Putamen (tissue), 1 donor: ENCODE results near the gene CREB3L4.
"Not testable (repeated sequence)": the region's sequence is repeated elsewhere in the genome, so short reads cannot be mapped to it uniquely, and the experiment has no call there.

Experiments
- DNase-seq: peaks from one replicate; pipeline ENCODE4 v3.0.0-alpha.2; 2016; ENCODE audit warnings: low spot score

CREB3L4 gene

GRCh38 chr1:153958111-153958960 is 9.4 kb upstream of the CREB3L4 start, which contains the start of gene CRTC2:
CRTC2 (minus strand) TSS chr1:153958612; CDS start chr1:153958497, 115 bp downstream.
- peak; percentile 98 for DNase-seq

GRCh38 chr1:153958961-153959260 is 8.8 kb upstream of the CREB3L4 start:
- no peak for DNase-seq

GRCh38 chr1:153959454-153959853 is 8.2 kb upstream of the CREB3L4 start:
- no peak for DNase-seq

DNA sequence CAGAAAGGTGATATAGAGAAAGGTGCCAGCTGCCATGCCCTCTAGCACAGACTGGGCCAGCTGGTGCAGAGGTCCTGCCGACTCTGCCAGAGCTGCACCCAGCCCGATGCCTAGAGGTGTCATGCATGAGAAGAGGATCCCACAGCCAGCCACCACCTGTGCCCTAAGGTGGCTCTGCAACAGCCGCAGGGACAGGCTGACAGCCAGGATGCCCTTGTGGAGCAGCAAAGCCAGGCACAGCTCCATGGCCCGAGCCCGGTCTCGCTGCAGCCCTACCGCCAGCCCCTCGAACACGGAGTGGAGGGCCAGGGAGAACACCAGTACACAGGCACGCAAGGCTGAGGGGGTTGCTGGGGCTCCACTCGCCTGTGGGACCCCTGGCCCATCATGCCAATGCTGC is 7.5 kb upstream of the CREB3L4 start:
- no peak for DNase-seq

DNA sequence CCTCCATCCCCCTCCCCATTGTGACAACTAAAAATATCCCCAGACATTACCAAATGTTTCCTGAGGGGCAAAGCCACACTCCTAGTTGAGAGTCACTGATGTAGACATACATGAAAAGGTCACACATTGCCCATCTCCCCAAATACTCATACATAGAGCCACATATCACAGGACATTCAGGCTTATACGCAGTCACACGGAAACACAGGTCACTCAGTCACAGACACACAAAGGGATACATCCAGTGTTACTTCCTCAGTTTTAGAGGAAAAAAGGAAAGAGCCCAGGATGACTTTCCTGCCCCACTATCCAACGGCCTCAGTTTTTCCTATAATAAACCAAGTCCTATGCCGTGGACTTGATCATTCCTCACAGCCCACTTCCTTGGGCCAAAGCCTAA is 6.3 kb upstream of the CREB3L4 start:
- DNase-seq: no peak

GRCh38 chr1:153962088-153963029 is 5.3 kb upstream of the CREB3L4 start:
- DNase-seq: no peak

DNA sequence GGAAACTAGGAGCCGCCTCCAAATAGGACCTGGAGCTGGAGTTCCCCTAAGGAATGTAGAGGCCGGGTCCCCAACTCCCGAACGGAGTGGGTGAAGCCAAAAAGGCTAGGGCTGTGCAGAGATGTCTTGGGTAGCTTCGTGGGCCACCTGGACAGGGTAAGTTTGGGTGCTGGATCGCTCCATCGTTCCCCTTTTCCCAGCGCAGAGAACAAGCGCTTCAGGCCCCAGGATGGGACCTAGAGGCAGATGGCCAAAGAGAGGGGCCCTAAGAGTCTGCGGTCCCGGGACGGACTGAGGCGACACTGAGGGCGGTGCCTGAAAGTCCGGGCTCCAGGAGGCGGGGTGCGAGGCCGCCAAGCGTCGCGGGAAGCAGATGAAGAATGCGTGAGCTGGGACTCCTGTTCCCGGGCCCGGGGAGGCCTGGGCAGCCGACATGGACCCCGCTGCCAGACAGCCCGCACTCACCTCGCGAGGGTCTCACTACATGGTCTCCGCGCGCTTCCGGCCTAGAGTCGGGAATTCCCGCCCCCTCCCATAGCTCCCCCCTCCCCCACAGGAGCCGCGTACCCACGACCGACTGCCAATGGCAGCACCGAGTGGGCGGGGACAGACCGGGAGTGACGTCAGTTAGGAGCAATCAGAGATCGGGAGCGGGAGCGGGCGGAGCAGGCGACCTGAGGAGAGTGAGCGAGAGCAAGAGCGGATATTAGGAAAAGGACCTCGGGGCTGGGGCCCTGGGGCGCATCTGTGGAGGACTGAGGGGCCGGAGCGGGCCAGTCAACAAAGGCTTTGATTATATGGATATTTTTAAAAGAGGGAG is 4.5 kb upstream of the CREB3L4 start, which contains the start of gene SLC39A1:
SLC39A1 (minus strand) TSS at position 508 of the 820 bp plus-strand sequence. CDS start 822 bp downstream, outside the sequence.
- peak; percentile 98 for DNase-seq

GRCh38 chr1:153963850-153964331 is 3.8 kb upstream of the CREB3L4 start:
- no peak for DNase-seq

DNA sequence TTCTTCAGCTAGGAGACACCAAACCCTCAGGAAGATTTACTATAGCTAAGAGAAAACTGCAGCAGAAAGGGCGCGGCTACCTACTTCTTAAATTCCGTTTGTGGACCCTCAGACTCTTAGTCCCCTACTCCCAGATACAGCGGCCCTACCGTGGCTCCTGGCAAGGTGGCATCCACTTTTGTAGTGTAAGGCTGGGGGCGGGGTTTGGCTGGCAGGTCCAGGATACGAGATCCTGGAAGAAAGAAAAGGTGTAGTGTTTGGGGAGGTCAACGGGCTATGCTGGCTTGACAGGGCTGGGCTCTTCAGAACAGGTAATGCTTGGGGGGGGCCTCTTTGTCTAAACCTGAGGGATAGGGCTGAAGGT is 280 bp downstream of the CREB3L4 start:
- DNase-seq: no peak

GRCh38 chr1:153968408-153968807 is 706 bp downstream of the CREB3L4 start:
- no peak for DNase-seq

GRCh38 chr1:153968972-153969371 is 1.3 kb downstream of the CREB3L4 start:
- no peak for DNase-seq

- DNase-seq: no peak
These were observed 2.6 kb downstream of the CREB3L4 start for GRCh38 chr1:153970346-153970745.

GRCh38 chr1:153973071-153973470 is 5.4 kb downstream of the CREB3L4 start:
- no peak for DNase-seq

GRCh38 chr1:153973525-153973924 is 5.8 kb downstream of the CREB3L4 start:
- DNase-seq: no peak

GRCh38 chr1:153976819-153977249 is 9.1 kb downstream of the CREB3L4 start:
- no peak for DNase-seq

- peak; percentile 89 for DNase-seq
These were observed 9.8 kb downstream of the CREB3L4 start, which contains the start of gene JTB for GRCh38 chr1:153977250-153978240. JTB (minus strand) TSS chr1:153977674; CDS start chr1:153977252, 422 bp downstream.

GRCh38 chr1:153978274-153978909 is 10.7 kb downstream of the CREB3L4 start:
- DNase-seq: no peak

- DNase-seq: not testable (repeated sequence)
These were observed 11.4 kb downstream of the CREB3L4 start for GRCh38 chr1:153979091-153979490.

DNA sequence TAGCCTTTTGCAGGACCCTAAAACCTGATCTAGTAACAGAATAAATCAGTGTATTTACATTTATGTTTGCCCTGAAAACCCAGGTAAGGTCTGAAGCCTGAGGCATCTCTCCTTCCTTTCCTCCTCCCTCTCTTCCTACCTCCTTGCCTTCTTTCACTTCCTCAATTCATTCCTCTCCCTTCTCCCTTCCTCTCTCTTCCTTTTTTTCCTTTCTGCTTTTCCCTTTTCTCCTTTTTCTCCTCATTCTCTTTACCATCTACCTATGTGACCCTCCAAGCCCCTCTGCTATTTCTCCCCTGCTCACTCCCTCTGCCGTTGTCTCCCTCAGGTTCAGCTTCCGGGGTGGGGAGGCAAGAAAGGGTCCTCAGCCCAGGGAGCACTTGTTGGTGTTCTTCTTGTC is 14.0 kb downstream of the CREB3L4 start:
- DNase-seq: not testable (repeated sequence)
